ENCODE data around the gene ZNF540. TPM values are rescaled to one million over a fixed set of nuclear protein-coding genes. Genes with fewer than 3 reads are reported as not detected.

The ZNF540 gene
- 0.30 and 0.50 TPM in 2 replicates for total RNA-seq

GRCh38 chr19:37594304-37594981 is at the start of gene ZNF540, which contains the start of gene ZNF571:
ZNF540 (plus strand) TSS chr19:37594876; CDS start chr19:37598448, 3,572 bp downstream.
ZNF571 (minus strand) TSS chr19:37594792; CDS start chr19:37586676, 8,116 bp downstream.

GRCh38 chr19:37655301-37655688 is 60.6 kb downstream of the ZNF540 start, which contains the start of gene ZFP30:
ZFP30 (minus strand) TSS chr19:37655465; CDS start chr19:37647822, 7,643 bp downstream.

Other genes starting within 250 kb of the ZNF540 start
- gene ZNF527, start 223.8 kb upstream of the ZNF540 start, total RNA-seq: 1.5 and 2.5 TPM in 2 replicates
- gene ZNF569, start 127.4 kb upstream of the ZNF540 start, total RNA-seq: 4.0 and 5.4 TPM in 2 replicates
- gene ZNF570, start 125.5 kb upstream of the ZNF540 start, total RNA-seq: 3.2 and 3.4 TPM in 2 replicates
- 1.8 and 2.7 TPM in 2 replicates for gene ZNF793, start 87.9 kb upstream of the ZNF540 start, total RNA-seq
- gene ZNF571, start 84 bp upstream of the ZNF540 start, total RNA-seq: 1.2 TPM in 2 replicates
- gene ZFP30, start 60.6 kb downstream of the ZNF540 start, total RNA-seq: 7.1 TPM in 2 replicates
- 2.1 and 3.7 TPM in 2 replicates for gene ZNF607, start 124.9 kb downstream of the ZNF540 start, total RNA-seq
- gene ZNF573, start 184.7 kb downstream of the ZNF540 start, total RNA-seq: 2.2 and 3.7 TPM in 2 replicates

Measured in bronchus fibroblast of lung (primary cell).